GM20431 (cell line): ENCODE data around the gene VAV1.

ENCODE experiments used
- in situ Hi-C: fragments of 300-500 bp; cut with MseI, MboI; formaldehyde crosslinking; loops from one replicate; pipeline ENCODE4 v1.15.0; 2020; ENCODE audit warnings: low sequenced_read_pairs; ENCODE audit not compliant: unreplicated experiment

VAV1 gene, protein sequence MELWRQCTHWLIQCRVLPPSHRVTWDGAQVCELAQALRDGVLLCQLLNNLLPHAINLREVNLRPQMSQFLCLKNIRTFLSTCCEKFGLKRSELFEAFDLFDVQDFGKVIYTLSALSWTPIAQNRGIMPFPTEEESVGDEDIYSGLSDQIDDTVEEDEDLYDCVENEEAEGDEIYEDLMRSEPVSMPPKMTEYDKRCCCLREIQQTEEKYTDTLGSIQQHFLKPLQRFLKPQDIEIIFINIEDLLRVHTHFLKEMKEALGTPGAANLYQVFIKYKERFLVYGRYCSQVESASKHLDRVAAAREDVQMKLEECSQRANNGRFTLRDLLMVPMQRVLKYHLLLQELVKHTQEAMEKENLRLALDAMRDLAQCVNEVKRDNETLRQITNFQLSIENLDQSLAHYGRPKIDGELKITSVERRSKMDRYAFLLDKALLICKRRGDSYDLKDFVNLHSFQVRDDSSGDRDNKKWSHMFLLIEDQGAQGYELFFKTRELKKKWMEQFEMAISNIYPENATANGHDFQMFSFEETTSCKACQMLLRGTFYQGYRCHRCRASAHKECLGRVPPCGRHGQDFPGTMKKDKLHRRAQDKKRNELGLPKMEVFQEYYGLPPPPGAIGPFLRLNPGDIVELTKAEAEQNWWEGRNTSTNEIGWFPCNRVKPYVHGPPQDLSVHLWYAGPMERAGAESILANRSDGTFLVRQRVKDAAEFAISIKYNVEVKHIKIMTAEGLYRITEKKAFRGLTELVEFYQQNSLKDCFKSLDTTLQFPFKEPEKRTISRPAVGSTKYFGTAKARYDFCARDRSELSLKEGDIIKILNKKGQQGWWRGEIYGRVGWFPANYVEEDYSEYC

DNA sequence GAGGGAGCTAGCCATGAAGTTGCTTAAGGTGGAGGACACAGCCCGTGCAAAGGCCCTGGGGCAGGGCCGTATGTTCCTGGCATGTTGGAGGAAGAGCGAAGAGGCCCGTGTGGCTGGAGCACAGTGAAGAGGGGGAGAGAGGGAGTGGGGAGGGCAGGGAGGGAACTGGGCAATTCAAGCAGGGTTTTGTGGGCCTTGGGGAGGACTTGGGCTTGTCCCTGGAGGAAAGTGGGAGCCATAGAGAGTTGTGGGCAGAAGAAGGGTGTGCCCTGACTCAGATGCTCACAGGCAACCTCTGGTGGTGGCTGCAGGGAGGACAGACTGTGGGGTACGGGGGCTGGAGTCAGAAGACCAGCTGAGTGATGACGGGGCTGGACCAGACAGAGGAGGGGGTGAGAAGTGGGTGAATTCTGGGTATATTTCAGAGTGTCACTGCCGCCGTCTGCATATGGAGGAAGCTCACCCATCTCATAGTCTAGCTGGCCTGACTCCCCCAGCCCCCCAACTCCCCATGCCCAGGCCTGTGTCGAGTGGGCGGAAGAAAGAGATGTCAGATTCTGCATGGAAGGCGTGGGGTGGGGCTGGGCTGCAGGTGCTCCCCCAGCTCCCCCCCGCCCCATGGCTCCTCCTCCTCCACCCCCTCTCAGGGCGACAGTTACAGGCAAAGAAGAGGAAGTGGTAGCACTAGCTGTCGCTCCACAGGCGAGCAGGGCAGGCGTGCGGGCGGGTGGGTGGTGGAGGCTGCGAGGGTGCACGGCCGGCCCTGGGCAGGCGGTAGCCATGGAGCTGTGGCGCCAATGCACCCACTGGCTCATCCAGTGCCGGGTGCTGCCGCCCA, at the start of gene VAV1:
TSS of gene VAV1 (plus strand) at position 681 of the 838 bp plus-strand sequence. CDS start at position 781, 100 bp downstream.
- in situ Hi-C loops, result no loop called here

DNA sequence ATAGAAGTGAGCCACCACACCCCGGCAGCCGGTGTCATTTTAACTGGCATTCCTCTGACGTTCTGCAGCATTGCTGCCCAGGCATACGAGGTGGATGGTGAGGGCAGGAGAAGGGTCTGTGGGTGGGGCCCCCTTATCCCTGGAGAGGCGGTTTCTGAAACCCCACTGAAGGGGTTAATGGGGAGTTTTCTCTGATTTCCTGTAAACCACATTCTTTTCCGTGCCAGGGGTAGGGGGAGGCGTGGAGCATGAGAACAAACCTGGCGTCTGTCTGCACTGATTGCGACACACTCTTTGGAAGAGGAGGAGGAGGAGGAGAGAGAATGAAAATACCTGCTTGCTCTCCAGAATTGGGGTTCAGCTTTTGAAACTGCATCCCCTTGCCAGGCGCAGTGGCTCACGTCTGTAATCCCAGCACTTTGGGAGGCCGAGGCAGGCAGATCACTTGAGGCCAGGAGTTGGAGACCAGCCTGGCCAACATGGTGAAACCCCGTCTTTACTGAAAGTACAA, 49.3 kb upstream of the VAV1 start:
- in situ Hi-C loops, result no loop called here

DNA sequence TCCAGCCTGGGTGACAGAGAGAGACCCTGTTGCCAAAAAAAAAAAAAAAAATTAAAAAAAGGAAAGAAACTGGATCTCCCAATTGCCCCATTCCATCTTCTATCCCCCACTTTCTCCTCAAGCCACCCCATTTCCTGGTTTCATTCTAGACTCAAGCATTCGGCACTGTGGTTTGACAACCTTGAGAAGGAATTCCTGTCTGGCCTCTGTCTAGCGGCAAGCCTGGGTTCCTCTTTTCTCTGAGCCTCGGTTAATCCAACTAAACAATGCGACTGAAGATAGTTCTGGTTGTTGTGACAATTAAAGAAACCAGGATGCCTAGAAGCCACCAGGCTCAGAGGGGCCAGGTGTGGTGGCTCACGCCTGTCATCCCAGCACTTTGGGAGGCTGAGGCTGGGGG, 48.8 kb upstream of the VAV1 start:
- in situ Hi-C loops, result no loop called here

DNA sequence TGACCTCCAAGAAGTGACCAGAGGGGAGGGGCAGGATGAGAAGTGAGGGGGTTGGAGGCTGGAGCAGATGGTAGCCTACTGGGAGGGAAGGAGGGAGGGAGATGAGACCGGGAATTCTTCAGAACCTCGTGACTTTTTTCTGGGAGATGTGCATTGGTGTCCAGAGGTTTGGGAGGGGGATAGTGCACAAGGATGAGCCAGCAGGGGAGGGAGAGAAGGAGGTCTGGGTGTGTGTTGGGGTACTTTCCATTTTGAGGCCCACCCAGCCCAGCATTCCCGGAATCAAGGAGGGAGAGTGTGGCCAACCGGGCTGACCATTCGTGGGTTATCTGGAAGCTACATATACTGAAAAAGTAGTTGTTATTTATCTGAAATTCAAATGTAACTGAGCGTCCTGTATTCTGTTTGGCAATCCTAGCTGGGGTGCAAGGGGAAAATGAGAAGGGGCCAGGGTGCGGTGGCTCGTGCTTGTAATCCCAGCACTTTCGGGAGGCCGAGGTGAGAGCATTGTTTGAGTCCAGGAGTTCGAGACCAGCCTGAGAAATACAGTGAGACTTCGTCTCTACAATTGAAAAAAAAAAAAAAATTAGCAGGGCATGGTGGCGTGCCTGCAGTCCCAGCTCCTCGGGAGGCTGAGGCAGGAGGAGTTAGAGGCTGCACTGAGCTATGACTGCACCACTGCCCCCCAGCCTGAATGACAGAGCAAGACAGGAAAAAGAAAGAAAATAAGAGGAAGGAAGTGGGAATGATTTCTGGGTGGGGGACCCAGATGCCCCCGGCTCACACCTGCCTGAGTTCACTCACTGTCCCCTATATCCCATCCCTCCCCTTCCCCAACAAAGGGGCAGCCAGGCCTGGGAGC, 47.6 kb upstream of the VAV1 start:
- in situ Hi-C loops, result no loop called here

DNA sequence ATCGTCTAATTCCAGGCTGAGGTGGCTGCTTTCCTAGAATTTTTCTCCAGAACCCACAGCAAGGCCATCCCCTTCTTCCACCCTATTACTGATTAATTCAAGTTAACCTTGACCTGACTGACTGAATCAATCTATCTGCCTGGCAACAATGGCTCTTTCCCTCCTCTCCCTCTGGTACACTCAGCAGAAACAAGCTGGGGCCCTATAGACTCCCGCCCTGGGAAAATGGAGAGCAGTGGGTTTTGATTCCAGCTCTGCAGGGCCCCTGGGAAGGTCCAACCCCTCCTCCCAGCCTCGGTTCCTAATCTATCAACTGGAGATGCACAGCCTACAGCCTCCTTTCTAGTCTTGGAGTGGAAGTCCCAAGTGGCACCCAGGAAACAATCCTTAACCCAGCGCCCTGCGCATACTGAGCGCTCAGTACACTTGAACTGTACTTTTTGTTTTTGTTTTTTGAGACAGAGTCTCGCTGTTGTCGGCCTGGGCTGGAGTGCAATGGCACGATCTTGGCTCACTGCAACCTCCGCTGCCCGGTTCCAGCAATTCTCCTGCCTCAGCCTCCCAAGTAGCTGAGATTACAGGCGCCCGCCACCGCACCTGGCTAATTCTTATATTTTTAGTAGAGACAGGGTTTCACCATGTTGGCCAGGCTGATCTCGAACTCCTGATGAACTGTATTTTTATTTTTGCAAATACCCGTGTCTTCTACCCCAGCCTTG, 46.8 kb upstream of the VAV1 start:
- in situ Hi-C loops, result no loop called here

DNA sequence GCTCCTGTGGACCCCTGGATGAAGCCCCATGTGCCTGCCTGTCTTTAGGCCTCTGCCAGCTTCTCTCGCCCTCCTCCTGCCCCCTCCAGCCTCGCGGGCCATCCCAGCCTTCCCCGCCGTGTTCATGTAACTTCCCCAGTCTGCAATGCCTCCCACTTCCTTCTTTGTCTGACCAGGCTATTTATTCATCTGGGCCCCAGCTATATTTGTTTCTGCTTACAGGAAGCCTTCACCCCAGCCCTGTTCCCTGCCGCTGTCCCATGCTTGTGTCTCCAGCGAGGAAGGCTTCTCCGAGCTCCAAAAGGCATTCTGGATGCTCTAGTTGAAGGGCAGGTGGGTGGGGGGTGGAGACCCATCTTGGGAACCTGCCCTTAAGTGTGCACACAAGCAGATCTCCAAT, 44.2 kb upstream of the VAV1 start:
- in situ Hi-C loops, result no loop called here

DNA sequence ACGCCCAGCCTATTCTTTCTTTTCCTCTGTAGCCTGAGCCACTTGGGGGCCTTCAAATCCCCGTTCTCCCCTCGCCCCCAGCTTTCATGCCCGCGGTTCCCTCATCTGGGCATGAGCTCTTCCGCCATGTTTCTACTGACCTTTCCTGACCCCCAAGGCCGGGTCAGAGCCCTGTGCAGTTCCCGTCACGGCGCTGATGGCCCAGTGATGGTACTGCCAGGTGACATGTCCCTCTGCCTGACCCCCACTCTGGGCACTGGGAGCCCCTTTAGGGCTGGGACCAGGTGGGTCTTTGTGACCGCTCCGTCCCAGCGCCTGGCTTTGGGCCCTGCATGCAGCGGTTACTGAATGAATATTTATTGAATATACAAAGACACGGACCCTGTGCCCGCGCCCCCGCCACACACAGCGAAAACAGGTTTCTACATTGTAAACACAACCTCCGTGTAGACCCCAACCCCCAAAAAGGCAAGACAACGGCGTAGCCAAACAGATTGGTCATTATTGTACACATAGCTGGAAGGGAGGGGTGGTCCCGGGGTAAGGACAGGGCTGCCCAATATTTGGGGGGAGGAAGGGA, 42.8 kb upstream of the VAV1 start:
- in situ Hi-C loops, result no loop called here

DNA sequence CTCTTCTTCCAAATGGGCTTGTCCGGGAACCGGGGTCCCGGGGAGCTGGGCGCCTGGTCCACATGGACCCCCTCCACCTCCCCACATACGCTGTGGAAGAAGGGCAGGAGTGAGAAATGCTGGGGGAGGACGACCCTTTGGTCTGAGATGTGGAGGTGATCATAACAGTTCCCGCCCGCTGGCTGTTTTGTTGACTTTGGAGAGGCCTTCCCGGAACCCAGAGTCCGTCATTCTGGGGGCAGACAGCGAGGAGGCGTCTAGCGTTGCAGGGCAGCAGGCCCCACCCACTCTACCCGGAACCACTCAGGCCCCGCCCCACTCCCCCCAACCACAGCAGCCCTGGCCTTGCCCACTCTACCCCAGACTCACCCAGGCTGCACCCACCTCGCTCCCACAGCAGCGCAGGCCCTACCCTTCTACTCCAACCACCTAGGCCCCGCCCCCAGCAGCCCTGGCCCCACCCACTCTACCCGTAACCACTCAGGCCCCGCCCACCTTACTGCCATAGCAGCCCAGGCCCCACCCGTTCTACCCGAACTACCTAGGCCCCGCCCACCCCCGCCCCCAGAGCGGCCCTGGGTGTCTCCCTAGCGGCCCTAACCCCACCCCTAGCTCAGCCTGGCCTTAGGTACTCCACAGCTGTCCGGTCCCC, 42.2 kb upstream of the VAV1 start:
- in situ Hi-C loops, result no loop called here

DNA sequence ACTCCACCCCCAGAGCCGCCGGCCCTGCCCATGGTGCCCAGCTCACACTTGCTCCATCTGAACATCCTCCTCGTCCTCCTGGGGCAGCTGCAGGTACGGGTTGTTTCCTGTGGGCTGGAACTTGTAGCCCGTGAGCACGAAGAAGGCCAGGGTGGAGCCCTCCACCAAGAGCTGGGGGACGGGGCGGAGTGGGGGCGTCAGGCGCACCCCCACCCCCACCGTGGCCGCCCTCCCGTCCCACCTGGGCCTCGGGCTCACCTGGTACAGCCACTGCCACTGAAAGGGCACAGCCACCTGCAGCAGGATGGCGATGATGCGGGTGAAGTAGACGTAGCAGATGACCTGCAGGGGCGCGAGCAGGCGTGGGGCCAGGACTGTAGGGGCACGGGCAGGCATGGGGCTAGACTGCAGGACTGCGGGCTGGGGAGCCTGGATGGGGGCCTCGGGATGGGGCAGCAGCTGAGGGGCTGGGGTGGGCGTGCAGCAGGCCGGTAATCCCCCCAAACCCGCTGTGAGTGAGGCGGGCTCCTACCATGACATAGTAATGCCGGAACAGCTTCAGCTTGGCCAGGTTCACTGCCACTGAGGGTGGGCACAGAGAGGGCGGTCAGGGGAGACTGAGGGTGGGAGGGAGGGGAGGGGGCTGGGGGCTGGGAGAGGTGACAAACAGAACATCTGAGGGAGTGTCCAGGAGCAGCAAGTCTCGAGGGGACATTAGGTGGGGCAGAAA, 41.4 kb upstream of the VAV1 start:
- in situ Hi-C loops, result no loop called here

DNA sequence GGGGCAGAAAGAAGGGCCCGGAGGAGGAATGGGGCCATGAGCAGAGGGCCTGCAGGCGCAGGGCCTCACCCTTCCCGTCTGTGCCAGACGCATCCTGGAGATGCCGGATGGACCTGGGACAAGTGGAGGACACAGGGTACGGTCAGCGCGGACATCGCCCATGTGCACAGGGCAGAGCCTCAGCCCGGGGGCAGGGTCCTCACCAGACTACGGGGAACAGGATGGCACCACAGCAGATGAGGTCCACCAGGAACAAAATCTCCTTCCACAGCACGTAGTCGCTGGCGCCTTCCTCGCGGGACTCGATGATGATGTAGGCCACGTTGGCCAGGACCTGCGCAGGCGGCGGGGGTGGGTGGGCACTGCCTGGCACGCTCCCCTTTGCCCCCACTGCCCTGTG, 40.7 kb upstream of the VAV1 start:
- in situ Hi-C loops, result no loop called here

DNA sequence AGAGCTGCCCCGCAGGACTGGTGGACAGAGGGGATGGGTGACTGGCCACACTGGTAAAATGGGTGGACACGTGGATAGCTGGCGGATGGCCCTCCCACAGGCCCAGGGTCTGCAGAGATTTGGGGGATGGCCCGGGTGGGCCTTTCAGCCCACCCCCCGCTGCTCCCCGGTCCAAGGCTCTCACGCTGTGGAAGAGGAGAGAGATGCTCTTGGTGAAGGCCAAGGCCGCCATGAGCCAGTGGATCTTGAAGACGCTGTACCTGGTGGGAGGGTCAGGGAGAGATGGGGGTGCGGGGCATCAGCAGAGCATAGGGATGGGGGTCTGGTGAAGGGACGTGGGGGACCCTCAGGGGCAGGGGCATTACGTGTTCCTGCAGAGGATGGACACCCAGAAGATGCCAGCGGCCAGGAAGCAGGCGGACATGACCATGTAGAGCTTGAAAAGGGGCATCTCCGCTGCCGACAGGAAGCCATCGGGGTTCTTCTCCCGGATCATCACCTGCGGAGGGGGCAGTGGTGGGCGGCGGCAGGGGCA, 39.6 kb upstream of the VAV1 start:
- in situ Hi-C loops, result no loop called here

DNA sequence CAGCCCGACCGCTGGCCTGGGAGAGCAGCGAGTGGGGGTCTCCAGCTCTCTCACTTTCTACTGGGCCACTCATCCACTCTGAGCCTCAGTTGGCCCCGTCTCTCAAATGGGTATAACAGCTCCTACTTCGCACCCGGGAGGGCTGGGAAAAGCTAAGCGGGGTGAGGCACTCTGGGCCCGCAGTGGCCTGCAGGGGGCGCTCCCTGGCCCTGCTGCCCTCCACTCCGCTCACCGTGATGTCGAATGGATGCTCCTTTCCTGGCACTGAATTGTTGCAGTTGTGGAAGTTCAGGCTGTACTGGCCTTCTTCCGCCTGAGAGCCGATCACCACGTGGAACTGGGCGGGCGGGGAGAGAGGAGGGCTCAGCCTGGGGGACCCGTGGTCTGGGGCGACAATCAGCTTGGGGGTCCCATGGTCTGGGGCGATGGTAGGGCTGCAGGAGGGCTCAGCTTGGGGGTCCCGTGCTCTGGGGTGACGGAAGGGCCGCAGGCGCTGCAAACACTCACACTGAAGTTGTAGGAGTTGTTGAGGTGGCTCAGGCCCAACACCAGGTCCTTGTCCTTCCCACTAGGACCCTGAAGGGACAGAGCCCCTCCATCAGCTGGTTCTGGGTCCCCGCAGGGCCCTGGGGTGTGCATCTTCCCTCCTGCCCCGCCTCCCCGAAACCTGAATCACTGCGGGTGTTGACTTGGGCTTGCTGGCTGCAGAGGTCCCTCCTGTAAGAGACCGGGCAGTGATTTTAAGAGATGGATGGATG, 39.0 kb upstream of the VAV1 start:
- in situ Hi-C loops, result no loop called here

DNA sequence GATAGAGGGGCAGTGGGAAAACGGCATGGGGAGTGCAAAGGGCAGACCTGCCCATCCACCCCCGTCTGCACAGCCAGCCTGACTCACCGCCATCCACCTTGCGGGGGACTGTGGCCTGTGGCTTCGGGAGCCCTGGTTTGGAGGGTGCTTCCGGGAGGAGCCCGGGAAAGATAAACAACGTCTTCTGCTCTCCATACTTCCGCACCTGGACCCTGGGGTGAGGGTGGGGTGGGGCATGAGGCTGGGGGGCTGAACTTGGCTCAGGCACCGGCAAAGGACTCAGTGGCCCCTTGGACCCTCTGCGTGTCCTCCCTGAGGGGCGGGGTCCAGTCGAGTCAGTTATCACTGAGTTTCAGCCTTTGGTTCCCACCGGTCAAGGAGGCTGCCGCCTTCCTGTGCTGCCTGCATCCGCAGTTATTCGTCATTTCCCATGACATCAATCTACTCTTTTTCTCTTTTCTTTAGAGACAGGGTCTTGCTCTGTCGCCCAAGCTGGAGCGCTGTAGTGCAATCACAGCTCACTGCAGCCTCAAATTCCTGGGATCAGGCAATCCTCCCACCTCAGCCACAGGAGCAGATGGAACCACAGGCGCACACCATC, 38.3 kb upstream of the VAV1 start:
- in situ Hi-C loops, result no loop called here

DNA sequence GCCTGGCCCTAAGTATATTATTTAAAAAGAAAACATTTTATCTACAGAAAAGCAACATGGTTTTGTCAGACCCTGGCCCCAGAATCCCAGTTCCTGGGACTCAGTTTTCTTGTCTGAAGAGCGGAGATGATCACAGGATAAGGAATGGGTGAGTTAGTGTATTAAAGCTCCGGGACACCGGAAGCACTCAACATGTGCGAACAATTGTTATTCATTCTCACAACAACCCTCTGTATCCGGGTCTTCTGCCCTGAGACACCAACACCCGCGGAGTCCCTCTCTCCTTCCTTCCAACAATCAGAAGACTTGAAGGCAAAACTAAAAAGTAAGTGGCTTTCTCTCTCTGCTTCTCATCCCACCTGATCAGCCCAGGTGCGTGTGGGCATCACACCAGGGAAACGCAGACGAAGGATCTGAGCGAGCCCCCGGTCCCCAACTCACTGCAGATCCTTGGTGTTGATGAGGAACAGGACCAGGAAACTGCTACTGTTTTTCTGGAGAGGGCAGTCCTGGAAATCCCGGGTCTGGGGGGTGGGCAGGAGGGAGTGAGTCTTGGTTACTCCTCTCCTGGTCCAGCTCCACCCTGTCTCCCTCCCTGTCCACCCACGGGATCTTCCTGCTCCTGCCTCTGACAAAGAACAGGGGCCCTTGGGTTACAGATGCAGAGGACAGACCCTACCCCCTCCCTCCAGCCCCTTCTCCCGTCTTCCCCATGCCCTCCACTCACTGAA, 37.2 kb upstream of the VAV1 start:
- in situ Hi-C loops, result no loop called here

DNA sequence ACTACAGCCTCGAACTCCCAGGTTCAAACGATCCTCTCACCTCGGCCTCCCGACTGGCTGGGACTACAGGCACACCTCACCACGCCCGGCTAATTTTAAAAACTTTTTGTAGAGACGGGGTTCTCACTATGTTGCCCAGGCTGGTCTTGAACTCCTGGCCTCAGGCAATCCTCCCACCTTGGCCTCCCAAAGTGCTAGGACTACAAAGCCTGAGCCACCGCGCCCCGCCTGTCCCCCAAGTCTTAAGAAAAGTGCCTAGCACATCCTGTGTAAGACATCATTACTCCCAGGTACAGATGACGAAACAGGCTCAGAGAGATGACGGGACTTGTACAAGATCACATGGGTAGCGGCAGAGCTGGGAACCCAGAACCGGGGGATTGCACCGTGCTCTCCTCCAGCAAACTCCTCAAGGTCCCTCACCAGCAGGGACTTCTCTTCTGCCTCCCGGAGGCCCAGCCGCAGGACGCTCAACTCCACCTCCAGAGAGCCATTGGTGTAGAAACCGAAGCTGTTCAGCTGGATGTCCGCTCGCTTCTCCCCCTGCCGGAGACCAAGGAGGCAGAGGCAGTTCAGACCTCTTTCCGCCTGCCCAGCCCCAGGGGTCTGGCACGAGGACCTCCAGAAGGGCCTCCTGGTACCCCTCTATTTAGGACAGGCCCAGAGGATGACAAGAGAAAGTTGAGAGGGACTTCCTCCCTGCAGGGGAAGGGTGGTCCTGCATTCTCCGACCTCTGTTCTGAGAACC, 36.2 kb upstream of the VAV1 start:
- in situ Hi-C loops, result no loop called here
